Naive thymus-derived CD8-positive, alpha-beta T cell (primary cell): ENCODE measurements around the gene TRIM24. TPM values are rescaled to one million over a fixed set of nuclear protein-coding genes. Genes with fewer than 3 reads are reported as not detected.
"Not testable (repeated sequence)": the region's sequence is repeated elsewhere in the genome, so short reads cannot be mapped to it uniquely, and the experiment has no call there.

ENCODE experiments used
- ATAC-seq, 2 donors: fragments of 150-1000 bp; cut with Tn5 transposase in 1 of 2; sonication (Bioruptor Pico), chemical (Tn5 transposase) in 1 of 2; 1 replicate in 1 of 2; 2 replicates in 1 of 2; pipeline ENCODE4 v1.10.0; 2021; ENCODE audit warnings: mild to moderate bottlenecking in 2 of 2, moderate library complexity in 2 of 2
- POLR2A ChIA-PET: fragments of 350-600 bp; sonication (Branson Sonifier 250); formaldehyde crosslinking; loops from one replicate; lab custom pipeline; 2021; ENCODE audit warnings: antibody characterized with exemption; lab: Charles Lee
- DNase-seq, 10 donors: peaks; one replicate each; pipeline versions ENCODE4 v3.0.0 to v3.0.0-alpha.2; 2020 to 2022
- H3K27ac Mint-ChIP-seq, 10 donors: one replicate each; pipeline ENCODE4 v1.8.0; 2020 to 2022; ENCODE audit warnings: mild to moderate bottlenecking in 10 of 10, mixed read lengths in 10 of 10, moderate library complexity in 4 of 10, inconsistent platforms in 1 of 10
- H3K27me3 Mint-ChIP-seq, 5 donors: one replicate each; pipeline ENCODE4 v1.8.0; 2021 to 2022; ENCODE audit warnings: mixed read lengths in 5 of 5
- H3K36me3 Mint-ChIP-seq, 3 donors: one replicate each; pipeline ENCODE4 v1.8.0; 2020 to 2022; ENCODE audit warnings: mixed read lengths in 3 of 3, mild to moderate bottlenecking in 2 of 3, inconsistent platforms in 1 of 3
- H3K4me1 Mint-ChIP-seq, 4 donors: one replicate each; pipeline ENCODE4 v1.8.0; 2021 to 2022; ENCODE audit warnings: mixed read lengths in 4 of 4
- H3K4me3 Mint-ChIP-seq, 10 donors: one replicate each; pipeline ENCODE4 v1.8.0; 2020 to 2022; ENCODE audit warnings: mild to moderate bottlenecking in 10 of 10, mixed read lengths in 10 of 10, moderate library complexity in 6 of 10, inconsistent platforms in 1 of 10
- H3K9me3 Mint-ChIP-seq, 9 donors: one replicate each; pipeline ENCODE4 v1.8.0; 2020 to 2022; ENCODE audit warnings: mixed read lengths in 9 of 9, mild to moderate bottlenecking in 3 of 9, inconsistent platforms in 1 of 9, moderate library complexity in 1 of 9
- polyA plus RNA-seq, 3 donors: library from polyadenylated mRNA; unstranded; fragments of 300-500 nt; fragmentation: Illumina TruSeq; gene quantifications; one replicate each; pipeline ENCODE4 v1.2.3, GENCODE V29; 2021
- total RNA-seq, 8 experiments: library from RNA in 2 of 8; stranded (reverse) in 2 of 8; gene quantifications; one replicate each; pipeline ENCODE4 v1.2.3 and lab custom pipeline; 2021 to 2026

The TRIM24 gene
- total and polyA plus RNA-seq, 5 experiments from 2014 or later = 5.8 to 24.0 (median 12.2) TPM

- DNase-seq = no peak
- Mint-ChIP-seq H3K9me3 (peaks cover 3 to 32% (median 20%) of the 10 kb centered on the region in 9 donors), H3K27me3 (peaks cover 0 to 8% (median 5%) of the 10 kb centered on the region in 5 donors), H3K4me3 (no peak overlapping the region), H3K4me1 (no peaks in the 10 kb centered on the region), H3K27ac (no peak overlapping the region), H3K36me3 (peaks cover 0 to 21% (median under 1%) of the 10 kb centered on the region in 3 donors)
- POLR2A ChIA-PET = no interaction called here
- ATAC-seq = no peak
Observed at GRCh38 chr7:138435231-138435919, 24.7 kb upstream of the TRIM24 start.

- Mint-ChIP-seq H3K27ac (no peak overlapping the region), H3K27me3 (peaks cover 0 to 8% (median 5%) of the 10 kb centered on the region in 5 donors), H3K36me3 (peaks cover 0 to 13% (median 0%) of the 10 kb centered on the region in 3 donors), H3K4me3 (no peak overlapping the region), H3K9me3 (peaks cover 0 to 21% (median 10%) of the 10 kb centered on the region in 9 donors), H3K4me1 (no peaks in the 10 kb centered on the region)
- DNase-seq = no peak
- ATAC-seq = no peak
- POLR2A ChIA-PET = no interaction called here
Observed at GRCh38 chr7:138436388-138436787, 23.7 kb upstream of the TRIM24 start.

- Mint-ChIP-seq H3K9me3 (peaks cover 0 to 5% (median 2%) of the 10 kb centered on the region in 9 donors), H3K4me1 (no peaks in the 10 kb centered on the region), H3K36me3 (peaks cover 0 to 2% (median 0%) of the 10 kb centered on the region in 3 donors), H3K27ac (no peak overlapping the region), H3K4me3 (no peak overlapping the region), H3K27me3 (peaks cover 0 to 6% (median 2%) of the 10 kb centered on the region in 5 donors)
- POLR2A ChIA-PET = no interaction called here
- DNase-seq = no peak
- ATAC-seq = no peak
Observed at GRCh38 chr7:138440460-138440859, 19.6 kb upstream of the TRIM24 start.

GRCh38 chr7:138442822-138443221 lies 17.2 kb upstream of the TRIM24 start:
- Mint-ChIP-seq H3K36me3 (no peaks in the 10 kb centered on the region), H3K9me3 (no peaks in the 10 kb centered on the region), H3K27ac (no peak overlapping the region), H3K27me3 (peaks cover 0 to 4% (median 0%) of the 10 kb centered on the region in 5 donors), H3K4me1 (no peaks in the 10 kb centered on the region), H3K4me3 (no peak overlapping the region)
- POLR2A ChIA-PET = interaction anchor here (0.6 kb wide), 1 partner anchor 461 kb away, joined by 4 read pairs; no protein-coding TSS in a partner anchor
- DNase-seq = no peak
- ATAC-seq = no peak

- Mint-ChIP-seq H3K27me3 (no peaks in the 10 kb centered on the region), H3K4me3 (no peak overlapping the region), H3K36me3 (no peaks in the 10 kb centered on the region), H3K4me1 (no peaks in the 10 kb centered on the region), H3K9me3 (no peaks in the 10 kb centered on the region), H3K27ac (no peak overlapping the region)
- DNase-seq (peak; percentile 12 to 73 (median 26)), ATAC-seq (no peak)
- POLR2A ChIA-PET = no interaction called here
Observed at GRCh38 chr7:138449580-138449979, 10.5 kb upstream of the TRIM24 start.

GRCh38 chr7:138455609-138456008 lies 4.5 kb upstream of the TRIM24 start:
- H3K27me3 Mint-ChIP-seq = no peaks in the 10 kb centered on the region
- ATAC-seq (no peak), DNase-seq (no peak)
- H3K4me1 Mint-ChIP-seq = peaks cover 5 to 8% (median 6%) of the 10 kb centered on the region in 4 donors
- H3K9me3 Mint-ChIP-seq = peaks cover 0 to 4% (median 0%) of the 10 kb centered on the region in 9 donors
- no peak overlapping the region for H3K4me3 Mint-ChIP-seq
- no peaks in the 10 kb centered on the region for H3K36me3 Mint-ChIP-seq
- peak overlapping the region in 1 of 10 donors; percentile 11 for H3K27ac Mint-ChIP-seq
- POLR2A ChIA-PET = no interaction called here

GRCh38 chr7:138456220-138456619 lies 3.8 kb upstream of the TRIM24 start:
- Mint-ChIP-seq H3K36me3 (no peaks in the 10 kb centered on the region), H3K27ac (no peak overlapping the region), H3K27me3 (no peaks in the 10 kb centered on the region), H3K4me3 (no peak overlapping the region), H3K4me1 (peaks cover 7 to 10% (median 9%) of the 10 kb centered on the region in 4 donors), H3K9me3 (peaks cover 0 to 4% (median 0%) of the 10 kb centered on the region in 9 donors)
- POLR2A ChIA-PET = interaction anchor here (0.7 kb wide), 1 partner anchor 282 kb away, joined by 5 read pairs; no protein-coding TSS in a partner anchor
- ATAC-seq = no peak
- no peak for DNase-seq

- Mint-ChIP-seq H3K4me3 (peak overlapping the region in 6 of 10 donors; percentile 3 to 58 (median 30)), H3K27ac (peak overlapping the region in 2 of 10 donors; percentile 34 to 56), H3K9me3 (peaks cover 0 to 4% (median 0%) of the 10 kb centered on the region in 9 donors), H3K27me3 (no peaks in the 10 kb centered on the region), H3K4me1 (peaks cover 12 to 28% (median 25%) of the 10 kb centered on the region in 4 donors), H3K36me3 (peaks cover 0 to 5% (median 2%) of the 10 kb centered on the region in 3 donors)
- ATAC-seq (no peak), DNase-seq (no peak)
- POLR2A ChIA-PET = no interaction called here
Observed at GRCh38 chr7:138458576-138459412, 1.3 kb upstream of the TRIM24 start.

- DNase-seq (peak in 9 of 10 donors; percentile 95 to 99 (median 98)), ATAC-seq (peak; percentile 78 to 82)
- Mint-ChIP-seq H3K27me3 (no peaks in the 10 kb centered on the region), H3K4me1 (peaks cover 14 to 31% (median 30%) of the 10 kb centered on the region in 4 donors), H3K9me3 (peaks cover 0 to 4% (median 0%) of the 10 kb centered on the region in 9 donors), H3K4me3 (peak overlapping the region; percentile 74 to 96 (median 85)), H3K27ac (peak overlapping the region in 9 of 10 donors; percentile 45 to 97 (median 85)), H3K36me3 (peaks cover 0 to 7% (median 2%) of the 10 kb centered on the region in 3 donors)
- POLR2A ChIA-PET = interaction anchor here (0.7 kb wide), 1 partner anchor 145 kb away, joined by 3 read pairs; no protein-coding TSS in a partner anchor
Observed at GRCh38 chr7:138459413-138460175, 465 bp upstream of the TRIM24 start.

- peak overlapping the region; percentile 29 to 97 (median 93) for H3K27ac Mint-ChIP-seq
- peak; percentile 9 to 33 for ATAC-seq
- H3K36me3 Mint-ChIP-seq = peaks cover 0 to 12% (median 2%) of the 10 kb centered on the region in 3 donors
- H3K9me3 Mint-ChIP-seq = peaks cover 0 to 4% (median 0%) of the 10 kb centered on the region in 9 donors
- peak overlapping the region; percentile 74 to 97 (median 94) for H3K4me3 Mint-ChIP-seq
- POLR2A ChIA-PET = no interaction called here
- DNase-seq = peak in 9 of 10 donors; percentile 27 to 78 (median 59)
- no peaks in the 10 kb centered on the region for H3K27me3 Mint-ChIP-seq
- peaks cover 14 to 40% (median 39%) of the 10 kb centered on the region in 4 donors for H3K4me1 Mint-ChIP-seq
Observed at GRCh38 chr7:138460649-138461607, 869 bp downstream of the TRIM24 start.

- H3K27ac Mint-ChIP-seq = peak overlapping the region in 3 of 10 donors; percentile 34 to 66 (median 43)
- not testable (repeated sequence) for H3K27me3 Mint-ChIP-seq, DNase-seq, H3K9me3 Mint-ChIP-seq, ATAC-seq
- H3K4me3 Mint-ChIP-seq = peak overlapping the region in 9 of 10 donors; percentile 18 to 71 (median 53)
- POLR2A ChIA-PET = interaction anchor here (0.6 kb wide), 1 partner anchor 9 kb away, joined by 4 read pairs; no protein-coding TSS in a partner anchor
- H3K36me3 Mint-ChIP-seq = peaks cover 0 to 12% (median 2%) of the 10 kb centered on the region in 3 donors
- H3K4me1 Mint-ChIP-seq = peaks cover 16 to 58% (median 51%) of the 10 kb centered on the region in 4 donors
Observed at GRCh38 chr7:138463291-138463618, 3.2 kb downstream of the TRIM24 start.
